C4-2B (cell line): ENCODE measurements around the gene AHNAK.

ENCODE experiments used
- H3K27ac ChIP-seq: fragments of 450-650 bp; 2 replicates; pipeline ENCODE4 v1.5.1; 2017
- CTCF ChIP-seq: fragments of 450-650 bp; conservative IDR thresholded peaks from 2 replicates; pipeline ENCODE4 v1.5.1; 2017; ENCODE audit warnings: mild to moderate bottlenecking
- ZFX ChIP-seq: fragments of 450-650 bp; IDR thresholded peaks from 2 replicates; pipeline ENCODE4 v1.6.1; 2017

The AHNAK gene

GRCh38 chr11:62539238-62539925 is 7.2 kb downstream of the AHNAK start:
- H3K27ac ChIP-seq = no peak overlapping the region
- TF ChIP-seq ZFX (no peak), CTCF (no peak)

- TF ChIP-seq CTCF (no peak), ZFX (no peak)
Observed at GRCh38 chr11:62538470-62539237, 8.0 kb downstream of the AHNAK start.

GRCh38 chr11:62536301-62536957 is 10.2 kb downstream of the AHNAK start:
- TF ChIP-seq CTCF (no peak), ZFX (no peak)
- H3K27ac ChIP-seq = no peak overlapping the region

More at GRCh38 chr11:62538470-62539237, 8.0 kb downstream of the AHNAK start:
- H3K27ac ChIP-seq = no peak overlapping the region

GRCh38 chr11:62535802-62536201 is 10.8 kb downstream of the AHNAK start:
- no peak for TF ChIP-seq ZFX
- no peak for TF ChIP-seq CTCF
- no peak overlapping the region for H3K27ac ChIP-seq

GRCh38 chr11:62534779-62535545 is 11.6 kb downstream of the AHNAK start:
- no peak overlapping the region for H3K27ac ChIP-seq
- no peak for TF ChIP-seq ZFX
- no peak for TF ChIP-seq CTCF

GRCh38 chr11:62532096-62532495 is 14.5 kb downstream of the AHNAK start:
- H3K27ac ChIP-seq = no peak overlapping the region
- TF ChIP-seq ZFX = no peak
- TF ChIP-seq CTCF = no peak
